Epidermal melanocyte (primary cell): ENCODE data around the gene PHACTR1.

Experiments
- DNase-seq: peaks from one replicate; pipeline ENCODE4 v3.0.0; 2011; ENCODE audit warnings: low spot score; ENCODE audit not compliant: insufficient read length

PHACTR1 gene

GRCh38 chr6:13283331-13283730, 566.8 kb downstream of the PHACTR1 start:
- no peak for DNase-seq

- no peak for DNase-seq
These were observed 568.1 kb downstream of the PHACTR1 start for GRCh38 chr6:13284646-13285045.

GRCh38 chr6:13285705-13286104, 569.1 kb downstream of the PHACTR1 start:
- DNase-seq, result no peak

DNA sequence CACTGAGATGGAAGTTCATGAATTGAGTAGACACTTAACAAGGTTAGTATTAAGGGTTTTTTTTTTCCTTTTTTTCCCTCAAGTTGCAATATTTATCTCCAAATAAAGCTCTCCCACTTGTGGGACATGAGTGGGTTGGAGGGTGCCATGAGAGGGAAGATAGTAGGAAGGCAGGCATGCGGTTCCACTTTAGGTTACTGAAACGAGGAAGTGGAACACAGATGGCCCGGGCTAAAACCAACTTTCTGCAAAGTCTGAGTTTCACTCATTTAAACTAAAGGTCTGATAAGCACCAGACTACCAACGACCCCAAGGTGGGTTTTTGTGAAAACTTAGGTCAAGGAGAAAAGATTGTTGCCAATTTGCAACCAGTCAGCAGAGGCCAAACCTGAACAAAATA, 569.6 kb downstream of the PHACTR1 start:
- no peak for DNase-seq

DNA sequence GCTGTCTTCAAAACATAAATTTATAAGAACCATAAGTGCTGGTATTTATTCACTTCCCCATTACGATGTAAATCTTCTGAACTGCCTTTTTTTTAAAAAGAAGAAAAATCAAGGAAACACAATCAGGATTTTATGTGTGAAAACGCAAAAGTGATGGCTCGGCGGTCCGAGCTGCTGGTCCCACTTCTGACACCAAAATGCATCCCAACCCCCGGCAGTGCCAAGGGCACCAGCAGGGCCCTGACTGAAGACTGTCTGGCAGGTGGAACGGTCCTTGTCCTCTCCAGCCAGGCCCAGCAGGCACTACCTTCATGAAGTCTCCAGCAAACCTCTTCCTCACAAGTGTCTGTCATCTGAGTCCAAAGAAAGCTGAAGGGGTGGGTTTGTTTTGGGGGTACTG, 570.5 kb downstream of the PHACTR1 start:
- no peak for DNase-seq

DNA sequence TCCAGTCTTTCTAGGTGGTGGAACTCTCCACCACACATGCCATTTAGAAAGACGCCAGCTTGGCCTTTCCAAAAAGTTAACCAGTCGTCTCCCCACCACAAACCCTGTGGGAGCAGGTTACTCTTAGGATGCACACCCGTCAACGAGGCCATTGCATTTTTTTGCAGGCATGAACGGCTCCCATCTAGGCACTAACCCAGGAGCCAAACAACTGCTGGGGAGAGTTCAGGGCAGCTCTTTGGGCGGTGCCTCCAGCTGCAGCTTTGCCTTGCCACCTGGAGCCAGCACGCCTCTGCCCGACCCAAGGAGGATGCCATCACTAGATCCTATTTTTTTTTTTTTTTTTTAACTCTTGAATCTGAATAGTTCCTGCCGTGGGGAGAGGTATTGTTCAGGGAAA, 571.9 kb downstream of the PHACTR1 start:
- no peak for DNase-seq

- no peak for DNase-seq
These were observed 572.4 kb downstream of the PHACTR1 start for GRCh38 chr6:13288969-13289391.

DNA sequence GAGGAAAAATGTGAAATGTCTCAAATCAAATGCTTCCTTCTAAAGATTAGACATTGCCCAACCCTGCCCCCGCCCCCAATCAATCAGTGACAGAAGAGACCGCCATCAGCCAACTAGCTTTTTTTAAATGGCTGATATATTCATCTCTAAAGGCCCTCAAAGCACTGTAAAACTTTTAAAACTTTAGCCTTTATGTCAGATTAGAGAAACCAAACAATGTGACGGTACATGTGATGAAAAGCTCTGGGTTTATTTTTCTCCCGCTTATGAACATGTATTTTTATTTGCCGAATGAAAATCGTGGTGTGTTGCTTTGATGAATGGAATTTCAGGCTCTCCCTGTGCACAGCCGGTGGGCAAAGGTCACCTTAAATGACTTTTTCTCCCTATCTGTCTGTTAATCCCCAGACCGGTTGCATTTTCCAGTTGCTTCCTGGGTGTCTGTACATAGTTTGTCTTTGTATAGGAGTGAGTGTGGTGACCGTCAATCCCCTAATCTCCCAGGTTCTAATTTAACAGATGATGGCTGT, 573.3 kb downstream of the PHACTR1 start:
- no peak for DNase-seq

DNA sequence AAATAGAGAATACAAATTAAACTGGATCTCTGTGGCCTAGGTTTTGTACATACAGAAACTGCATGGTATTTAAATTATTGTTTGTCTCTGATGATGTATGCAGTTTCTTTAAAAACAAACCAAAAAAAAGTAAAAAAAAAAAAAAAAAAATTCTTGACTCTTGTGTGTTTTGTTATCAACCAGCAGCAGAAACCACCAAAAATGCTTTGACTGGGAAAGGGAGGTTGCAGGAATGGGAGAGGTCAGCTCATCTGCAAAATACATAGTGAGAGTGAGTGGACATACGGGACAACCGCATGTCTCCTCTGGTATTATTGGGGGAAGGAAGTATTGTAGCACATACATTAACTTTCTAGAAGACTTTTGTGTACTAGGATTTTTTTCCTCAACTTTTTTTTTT, 573.8 kb downstream of the PHACTR1 start:
- DNase-seq, result no peak

- DNase-seq, result no peak
These were observed 576.2 kb downstream of the PHACTR1 start for GRCh38 chr6:13292774-13293173.

DNA sequence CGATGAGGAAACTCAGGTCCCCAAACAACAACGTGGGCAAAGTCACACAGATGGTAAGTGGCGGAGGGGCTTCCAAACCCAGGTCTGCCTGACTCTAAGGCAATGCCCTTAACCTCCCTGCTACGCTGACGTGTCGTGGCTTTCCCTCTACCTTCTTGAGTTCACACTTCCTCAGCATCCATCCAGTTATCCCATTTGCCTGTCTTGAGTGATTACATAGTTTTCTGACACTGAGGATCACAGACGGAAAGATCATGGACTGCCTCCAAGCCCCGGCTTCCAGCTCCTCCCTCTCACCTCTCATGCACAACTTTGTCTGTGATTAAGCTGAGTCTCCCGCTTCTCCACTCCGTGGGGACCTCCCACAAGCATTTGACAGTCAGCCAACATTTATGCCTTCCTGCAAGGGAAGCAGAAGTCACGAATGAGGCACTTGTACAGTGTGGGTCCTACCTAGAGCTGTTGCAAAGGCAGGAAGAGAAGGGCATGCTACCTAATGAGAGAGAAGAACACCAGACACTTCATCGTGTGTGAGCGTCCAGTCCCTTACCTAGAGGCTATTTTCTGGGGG, 578.0 kb downstream of the PHACTR1 start:
- no peak for DNase-seq

DNA sequence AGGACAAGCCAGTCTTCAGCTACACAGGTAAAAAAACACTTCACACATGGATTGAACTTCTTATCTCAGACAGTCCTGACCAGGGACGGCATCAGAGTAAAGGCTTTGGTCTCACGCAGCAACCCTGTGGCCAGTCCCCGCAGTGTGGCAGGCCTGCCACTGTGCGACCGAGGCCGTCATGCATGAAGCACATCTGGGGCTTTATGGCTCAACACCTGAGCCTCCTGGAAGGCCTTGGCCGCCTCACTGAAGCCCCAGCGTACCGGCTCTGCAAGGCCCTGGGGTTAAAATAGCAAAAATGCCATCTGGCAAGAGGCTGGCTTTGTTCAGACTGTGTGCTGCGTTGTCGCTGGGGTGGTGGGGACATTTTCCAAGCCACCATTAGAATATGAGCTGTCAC, 579.0 kb downstream of the PHACTR1 start:
- no peak for DNase-seq

DNA sequence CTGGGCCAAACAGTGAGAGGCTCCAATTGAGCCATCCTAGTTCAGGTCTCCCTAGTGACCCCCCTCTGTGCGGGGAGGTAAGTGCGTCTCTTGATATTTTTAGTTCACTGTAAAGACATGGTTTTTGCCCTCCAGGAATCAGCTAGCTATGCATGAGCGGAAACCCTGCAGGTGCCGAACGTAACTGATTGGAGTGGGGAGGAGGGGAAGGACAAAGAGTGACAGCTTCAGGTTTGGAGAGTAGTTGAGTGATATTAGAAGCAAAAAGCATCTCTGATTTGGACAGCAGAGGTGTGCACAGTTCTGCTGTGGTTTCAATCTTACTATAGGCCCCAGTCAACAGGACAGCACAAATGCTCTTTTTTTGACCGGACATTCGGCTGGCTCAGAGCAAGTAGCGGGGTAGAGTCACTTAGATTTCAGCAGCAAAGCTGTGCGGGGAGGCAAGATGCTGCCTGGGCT, 580.0 kb downstream of the PHACTR1 start:
- no peak for DNase-seq

DNA sequence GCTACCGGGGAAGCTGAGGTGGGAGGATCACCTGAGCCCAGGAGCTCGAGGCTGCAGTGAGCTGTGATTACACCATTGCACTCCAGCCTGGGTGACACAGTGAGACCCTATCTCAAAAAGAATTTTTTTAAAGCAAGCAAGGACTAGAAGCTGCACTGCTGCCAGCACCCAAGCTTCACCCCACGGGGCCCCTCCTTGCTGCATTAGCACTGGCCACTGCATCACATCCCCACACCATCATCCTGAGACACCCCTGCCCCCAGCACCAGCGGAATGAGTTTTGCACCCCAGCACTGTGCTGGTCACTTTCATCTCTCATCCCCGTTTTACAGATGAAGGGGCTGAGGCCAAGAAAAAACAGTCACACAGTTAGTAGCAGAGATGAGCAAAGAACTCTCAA, 580.8 kb downstream of the PHACTR1 start:
- no peak for DNase-seq

DNA sequence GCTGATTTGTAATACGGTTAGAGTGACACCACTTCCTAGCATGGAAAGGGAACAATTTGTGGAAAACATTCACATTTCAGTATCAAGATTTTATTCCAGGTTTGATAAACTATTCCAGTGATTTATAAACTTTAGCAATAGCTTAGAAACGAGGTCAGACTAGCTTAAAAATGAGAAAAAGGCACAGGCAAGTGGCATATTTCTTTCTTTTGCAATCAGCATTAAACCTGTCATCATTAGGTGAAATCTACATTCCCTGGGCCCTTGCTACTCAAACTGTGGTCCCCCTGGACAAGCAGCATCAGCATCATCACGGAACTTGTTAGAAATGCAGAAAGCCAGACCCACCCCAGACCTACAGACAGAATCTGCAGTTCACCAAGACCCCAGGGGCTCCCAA, 581.9 kb downstream of the PHACTR1 start:
- no peak for DNase-seq

GRCh38 chr6:13299403-13299821, 582.8 kb downstream of the PHACTR1 start:
- DNase-seq, result no peak

DNA sequence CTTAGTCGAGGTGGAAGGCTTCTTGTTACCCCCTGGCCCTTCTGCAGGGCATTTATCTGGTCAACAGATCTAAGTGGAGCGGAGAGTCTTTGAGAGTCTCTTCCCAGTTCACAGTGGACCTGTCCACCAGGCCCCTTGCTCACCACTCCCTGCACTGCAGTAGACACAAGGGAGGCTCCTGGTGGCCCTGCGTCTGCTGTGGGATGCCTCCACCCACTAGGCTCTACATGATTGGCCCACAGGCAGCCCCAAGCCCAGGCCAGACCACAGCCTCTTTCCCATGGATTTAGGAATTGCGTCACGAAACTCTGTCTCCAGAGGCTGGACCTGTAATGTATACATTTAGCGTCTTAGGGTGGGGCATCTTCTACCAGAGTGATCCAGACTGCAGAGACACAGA, 583.4 kb downstream of the PHACTR1 start:
- DNase-seq, result no peak

DNA sequence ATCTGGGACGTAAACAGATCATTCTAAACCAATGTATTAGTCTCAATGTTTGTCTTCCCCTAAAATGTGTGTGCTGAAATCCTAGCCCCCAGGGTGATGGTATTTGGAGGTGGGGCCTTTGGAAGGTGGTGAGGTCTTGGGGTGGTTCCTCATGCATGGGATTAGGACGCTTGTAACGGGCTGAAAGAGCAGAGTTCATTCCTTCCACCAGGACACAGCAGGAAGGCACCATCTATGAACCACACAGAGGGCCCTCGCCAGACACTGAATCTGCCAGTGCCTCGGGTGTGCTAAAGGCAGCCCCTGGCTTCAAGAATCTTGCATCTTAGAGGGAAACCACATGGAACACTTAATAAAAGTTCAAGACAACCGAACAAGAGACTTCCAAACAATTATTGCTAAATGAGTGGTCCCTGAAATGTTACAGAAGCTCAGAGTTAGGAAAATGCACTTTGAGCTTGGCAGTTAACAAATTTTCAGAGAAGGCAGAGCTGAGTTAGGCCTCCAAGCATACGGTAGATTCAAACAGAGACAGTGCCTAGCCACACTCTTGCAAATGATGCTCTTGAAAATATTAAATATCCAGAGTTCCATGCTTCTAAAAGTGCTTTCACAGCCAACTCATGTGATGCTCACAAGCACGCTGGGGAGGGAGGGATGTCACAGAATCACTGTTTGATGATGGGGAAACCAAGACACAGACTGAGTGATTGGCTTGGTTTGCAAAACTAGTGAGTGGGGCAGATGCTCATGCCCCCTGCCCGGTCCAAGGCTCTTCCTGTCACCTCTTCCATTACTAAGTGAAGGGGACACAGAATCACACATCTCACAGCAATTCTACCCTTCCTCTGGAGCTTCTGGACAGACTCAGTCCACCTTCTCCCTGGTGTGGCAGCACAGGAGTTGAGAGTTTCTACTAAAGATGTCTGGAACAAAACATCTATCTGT, 584.4 kb downstream of the PHACTR1 start:
- no peak for DNase-seq

GRCh38 chr6:13302291-13302690, 585.7 kb downstream of the PHACTR1 start:
- peak; percentile 43 for DNase-seq

DNA sequence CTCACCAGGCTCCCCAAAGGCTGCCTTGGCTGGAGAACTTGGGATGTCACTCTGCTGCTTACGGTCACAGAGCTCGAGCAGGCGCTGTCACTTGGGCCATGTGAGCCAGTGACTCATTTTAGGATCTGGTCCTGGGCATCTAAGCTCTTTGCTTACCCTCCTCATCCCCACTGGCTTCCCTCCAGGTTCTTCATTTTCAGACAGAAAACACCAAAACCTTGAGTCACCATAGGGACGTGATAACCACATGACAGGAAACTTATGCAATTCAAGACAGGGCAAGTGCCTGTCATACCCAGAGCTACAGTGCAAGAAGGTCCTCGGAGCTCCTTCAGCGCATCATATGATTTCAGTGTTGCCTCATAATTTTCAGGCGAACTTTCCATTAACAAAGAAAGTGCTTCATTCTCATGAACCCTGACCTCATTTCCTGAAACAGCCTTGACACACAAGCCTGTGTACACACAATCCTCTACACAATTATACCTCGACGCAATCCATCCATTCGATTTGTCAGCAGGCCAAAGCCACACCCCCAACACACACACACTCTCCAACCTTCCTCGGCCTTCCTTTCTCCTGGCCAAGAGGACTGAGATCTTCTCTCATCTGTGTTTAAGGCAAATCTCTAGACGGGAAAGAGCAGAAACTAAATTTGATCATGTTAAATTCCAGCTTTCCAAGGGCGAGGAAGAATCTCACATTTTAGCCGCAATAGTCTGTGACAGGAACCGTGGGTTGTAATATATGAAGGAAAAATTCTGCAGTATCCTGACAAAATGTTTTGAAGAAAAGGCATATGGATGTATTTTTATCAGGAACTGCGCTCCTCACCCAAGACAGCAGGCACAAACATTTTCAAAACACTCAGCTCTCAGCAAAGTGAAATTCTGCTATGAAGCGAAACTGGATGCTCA, 586.4 kb downstream of the PHACTR1 start:
- peak; percentile 96 for DNase-seq

- no peak for DNase-seq
These were observed 587.1 kb downstream of the PHACTR1 start for GRCh38 chr6:13303668-13304017.

- no peak for DNase-seq
These were observed 587.5 kb downstream of the PHACTR1 start for GRCh38 chr6:13304101-13304500.
